H9 (cell line): Measurements from ENCODE around the gene LTA4H. TPM values are rescaled to one million over a fixed set of nuclear protein-coding genes. Genes with fewer than 3 reads are reported as not detected.

Experiments used
- DNase-seq: peaks from one replicate; pipeline ENCODE4 v3.0.0-alpha.2; 2017
- H2AFZ ChIP-seq: one replicate; pipeline ENCODE4 v1.6.1; 2013; ENCODE audit warnings: mild to moderate bottlenecking, low read length, control low read depth, moderate library complexity
- H2AK5ac ChIP-seq: 2 replicates; pipeline ENCODE4 v1.6.1; 2013; ENCODE audit warnings: low read length, control low read depth, mixed read lengths; ENCODE audit not compliant: insufficient read length
- H2BK120ac ChIP-seq: one replicate; pipeline ENCODE4 v1.6.1; 2013; ENCODE audit warnings: low read depth, mild to moderate bottlenecking, low read length, control low read depth, inconsistent platforms; ENCODE audit not compliant: poor library complexity, severe bottlenecking
- H2BK12ac ChIP-seq: 2 replicates; pipeline ENCODE4 v1.6.1; 2013; ENCODE audit warnings: low read length, control low read depth, mixed read lengths, low read depth; ENCODE audit not compliant: insufficient read length
- H2BK15ac ChIP-seq: 2 replicates; pipeline ENCODE4 v1.6.1; 2013; ENCODE audit warnings: low read depth, low read length, control low read depth
- H2BK20ac ChIP-seq: one replicate; pipeline ENCODE4 v1.6.1; 2013; ENCODE audit warnings: low read depth, mild to moderate bottlenecking, low read length, control low read depth, inconsistent platforms; ENCODE audit not compliant: poor library complexity, severe bottlenecking
- H2BK5ac ChIP-seq: 2 replicates; pipeline ENCODE4 v1.6.1; 2013; ENCODE audit warnings: low read length, control low read depth, mixed read lengths; ENCODE audit not compliant: insufficient read length
- H3K14ac ChIP-seq: 2 replicates; pipeline ENCODE4 v1.6.1; 2013; ENCODE audit warnings: low read length, control low read depth; ENCODE audit not compliant: insufficient read depth
- H3K18ac ChIP-seq: 2 replicates; pipeline ENCODE4 v1.6.1; 2013; ENCODE audit warnings: low read depth, mild to moderate bottlenecking, mixed read lengths, low read length, control low read depth; ENCODE audit not compliant: insufficient read length
- H3K23ac ChIP-seq: 2 replicates; pipeline ENCODE4 v1.6.1; 2013; ENCODE audit warnings: low read length, control low read depth, mixed read lengths, low read depth; ENCODE audit not compliant: insufficient read length
- H3K23me2 ChIP-seq: 2 replicates; pipeline ENCODE4 v1.6.1; 2013; ENCODE audit warnings: low read depth, mild to moderate bottlenecking, mixed read lengths, low read length, control low read depth; ENCODE audit not compliant: insufficient read length, poor library complexity, severe bottlenecking
- H3K27ac ChIP-seq: 2 replicates; pipeline ENCODE4 v1.5.1; 2013; ENCODE audit warnings: low read length, control low read depth, mixed read lengths, low read depth; ENCODE audit not compliant: insufficient read length
- H3K27me3 ChIP-seq: 2 replicates; pipeline ENCODE4 v1.6.1; 2013; ENCODE audit warnings: low read length, control low read depth, inconsistent platforms; ENCODE audit not compliant: insufficient read depth
- H3K4ac ChIP-seq: 2 replicates; pipeline ENCODE4 v1.6.1; 2013; ENCODE audit warnings: low read depth, mild to moderate bottlenecking, control low read depth, inconsistent platforms, low read length, moderate library complexity
- H3K4me1 ChIP-seq: 2 replicates; pipeline ENCODE4 v1.6.1; 2013; ENCODE audit warnings: low read length, control low read depth, inconsistent platforms; ENCODE audit not compliant: insufficient read depth
- H3K4me2 ChIP-seq: 2 replicates; pipeline ENCODE4 v1.6.1; 2013; ENCODE audit warnings: low read length, control low read depth, mixed read lengths; ENCODE audit not compliant: insufficient read length, insufficient read depth
- H3K56ac ChIP-seq: 2 replicates; pipeline ENCODE4 v1.6.1; 2013; ENCODE audit warnings: low read depth, mild to moderate bottlenecking, mixed read lengths, low read length, control low read depth; ENCODE audit not compliant: insufficient read length
- H3K79me1 ChIP-seq: 2 replicates; pipeline ENCODE4 v1.6.1; 2013; ENCODE audit warnings: low read depth, mild to moderate bottlenecking, moderate library complexity, low read length, control low read depth, inconsistent platforms; ENCODE audit not compliant: insufficient read depth, poor library complexity, severe bottlenecking
- H3K79me2 ChIP-seq: 2 replicates; pipeline ENCODE4 v1.6.1; 2013; ENCODE audit warnings: low read length, control low read depth, inconsistent platforms; ENCODE audit not compliant: insufficient read depth
- H3K9ac ChIP-seq: 2 replicates; pipeline ENCODE4 v1.6.1; 2013; ENCODE audit warnings: low read length, control low read depth, mixed read lengths; ENCODE audit not compliant: insufficient read length; ENCODE audit errors: extremely low read depth
- H3K9me3 ChIP-seq: one replicate; pipeline ENCODE4 v1.6.1; 2013; ENCODE audit warnings: low read depth, low read length, inconsistent platforms; ENCODE audit not compliant: control insufficient read depth
- H3T11ph ChIP-seq: one replicate; pipeline ENCODE4 v1.6.1; 2013; ENCODE audit warnings: mild to moderate bottlenecking, low read length, control low read depth, inconsistent platforms
- H4K20me1 ChIP-seq: one replicate; pipeline ENCODE4 v1.6.1; 2013; ENCODE audit not compliant: control insufficient read depth, insufficient read length, insufficient read depth
- H4K5ac ChIP-seq: 2 replicates; pipeline ENCODE4 v1.6.1; 2013; ENCODE audit warnings: low read depth, mild to moderate bottlenecking, mixed read lengths, low read length, control low read depth; ENCODE audit not compliant: insufficient read length
- H4K8ac ChIP-seq: replicated peaks from 2 replicates; pipeline ENCODE4 v1.6.1; 2013; ENCODE audit warnings: low read length, control low read depth, mixed read lengths, low read depth; ENCODE audit not compliant: insufficient read length
- H4K91ac ChIP-seq: 2 replicates; pipeline ENCODE4 v1.6.1; 2013; ENCODE audit warnings: low read depth, mild to moderate bottlenecking, moderate library complexity, mixed read lengths, low read length, control low read depth; ENCODE audit not compliant: insufficient read length
- H3K27ac Mint-ChIP-seq, 3 experiments: 2 replicates in 2 of 3; 3 replicates in 1 of 3; pipeline ENCODE4 v1.8.0; 2020 to 2021; ENCODE audit warnings: mixed read lengths in 3 of 3, mild to moderate bottlenecking in 1 of 3, moderate library complexity in 1 of 3
- H3K27me3 Mint-ChIP-seq: 2 replicates; pipeline ENCODE4 v1.8.0; 2021; ENCODE audit warnings: low read depth, mild to moderate bottlenecking, moderate library complexity, mixed read lengths
- H3K36me3 Mint-ChIP-seq, 3 experiments: 2 replicates in 2 of 3; 3 replicates in 1 of 3; pipeline ENCODE4 v1.8.0; 2020 to 2021; ENCODE audit warnings: low read depth in 3 of 3, mixed read lengths in 3 of 3; ENCODE audit not compliant: insufficient read depth in 1 of 3
- H3K4me1 Mint-ChIP-seq, 2 experiments: 2 replicates each; pipeline ENCODE4 v1.8.0; 2020; ENCODE audit warnings: mixed read lengths in 2 of 2
- H3K4me3 Mint-ChIP-seq, 2 experiments: 2 replicates in 1 of 2; 3 replicates in 1 of 2; pipeline ENCODE4 v1.8.0; 2020 to 2021; ENCODE audit warnings: mild to moderate bottlenecking in 2 of 2, mixed read lengths in 2 of 2, moderate library complexity in 1 of 2
- H3K9me3 Mint-ChIP-seq, 2 experiments: 2 replicates in 1 of 2; 3 replicates in 1 of 2; pipeline ENCODE4 v1.8.0; 2020; ENCODE audit warnings: mild to moderate bottlenecking in 2 of 2, mixed read lengths in 2 of 2, moderate library complexity in 1 of 2
- WGBS: extraction: QIAGEN DNeasy Blood & Tissue Kit; methylation state at CpG from one replicate; pipeline ENCODE4 v1.1.7; 2013; ENCODE audit warnings: missing lambda C conversion rate, low lambda C conversion rate, mixed read lengths; ENCODE audit not compliant: insufficient read length; ENCODE audit errors: extremely low coverage; 5-methylcytosine and 5-hydroxymethylcytosine counted together
- total RNA-seq: library from RNA; stranded (reverse); gene quantifications from 2 replicates; pipeline ENCODE4 v1.2.1, GENCODE V29; 2021
- TF ChIP-seq, protein P1 (sequence below): fragments of 200-600 bp; sonication (generic); conservative IDR thresholded peaks from 3 replicates; pipeline ENCODE4 v1.8.0; 2021; ENCODE audit warnings: antibody characterized with exemption, mild to moderate bottlenecking

LTA4H gene
- total RNA-seq, 1 experiment from 2014 or later = 144 TPM

GRCh38 chr12:96056646-96057455 lies 21.5 kb upstream of the LTA4H start:
- Histone ChIP-seq H3K4ac (no peak overlapping the region), H2BK20ac (no peak overlapping the region), H3K27ac (no peak overlapping the region), H3K18ac (no peak overlapping the region), H3T11ph (no peak overlapping the region), H3K79me1 (no peaks in the 10 kb centered on the region), H2BK12ac (no peak overlapping the region), H3K79me2 (no peaks in the 10 kb centered on the region), H4K8ac (no peak overlapping the region), H3K23ac (no peak overlapping the region), H4K91ac (no peak overlapping the region), H2BK5ac (no peak overlapping the region), H3K9ac (no peak overlapping the region), H3K4me2 (no peak overlapping the region), H2AFZ (no peak overlapping the region), H2AK5ac (no peak overlapping the region), H3K9me3 (peaks cover 4% of the 10 kb centered on the region), H2BK120ac (no peak overlapping the region), H3K56ac (no peak overlapping the region), H2BK15ac (no peak overlapping the region), H4K5ac (no peak overlapping the region), H4K20me1 (no peaks in the 10 kb centered on the region), H3K27me3 (no peaks in the 10 kb centered on the region), H3K23me2 (no peaks in the 10 kb centered on the region), H3K4me1 (no peaks in the 10 kb centered on the region), H3K14ac (no peak overlapping the region)
- H3K27ac Mint-ChIP-seq = no peak overlapping the region
- H3K4me3 Mint-ChIP-seq = no peak overlapping the region
- 0 out of 2 replicates have a peak, but pooled peaks cover 2% of the 10 kb centered on the region for H3K27me3 Mint-ChIP-seq
- H3K36me3 Mint-ChIP-seq = no peaks in the 10 kb centered on the region; a peak in 3 of 7 replicates
- TF ChIP-seq, protein P1, sequence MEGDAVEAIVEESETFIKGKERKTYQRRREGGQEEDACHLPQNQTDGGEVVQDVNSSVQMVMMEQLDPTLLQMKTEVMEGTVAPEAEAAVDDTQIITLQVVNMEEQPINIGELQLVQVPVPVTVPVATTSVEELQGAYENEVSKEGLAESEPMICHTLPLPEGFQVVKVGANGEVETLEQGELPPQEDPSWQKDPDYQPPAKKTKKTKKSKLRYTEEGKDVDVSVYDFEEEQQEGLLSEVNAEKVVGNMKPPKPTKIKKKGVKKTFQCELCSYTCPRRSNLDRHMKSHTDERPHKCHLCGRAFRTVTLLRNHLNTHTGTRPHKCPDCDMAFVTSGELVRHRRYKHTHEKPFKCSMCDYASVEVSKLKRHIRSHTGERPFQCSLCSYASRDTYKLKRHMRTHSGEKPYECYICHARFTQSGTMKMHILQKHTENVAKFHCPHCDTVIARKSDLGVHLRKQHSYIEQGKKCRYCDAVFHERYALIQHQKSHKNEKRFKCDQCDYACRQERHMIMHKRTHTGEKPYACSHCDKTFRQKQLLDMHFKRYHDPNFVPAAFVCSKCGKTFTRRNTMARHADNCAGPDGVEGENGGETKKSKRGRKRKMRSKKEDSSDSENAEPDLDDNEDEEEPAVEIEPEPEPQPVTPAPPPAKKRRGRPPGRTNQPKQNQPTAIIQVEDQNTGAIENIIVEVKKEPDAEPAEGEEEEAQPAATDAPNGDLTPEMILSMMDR = no peak
- no peak for DNase-seq
- no peaks in the 10 kb centered on the region; a peak in 2 of 4 replicates for H3K4me1 Mint-ChIP-seq
- peaks cover 4 to 11% of the 10 kb centered on the region in 2 experiments; a peak in 4 of 5 replicates for H3K9me3 Mint-ChIP-seq
- WGBS = no CpG with 5 or more reads among the region's 8 CpGs
